Activated CD8-positive, alpha-beta memory T cell treated with anti-CD3 and anti-CD28 coated beads, Interleukin-2, amount 50 U/mL, for 24 hours (primary cell): ENCODE data around the gene VAMP2.

Source experiments
- DNase-seq: peaks from one replicate; pipeline ENCODE4 v3.0.0-alpha.2; 2020; ENCODE audit errors: extremely low read depth

VAMP2 gene

GRCh38 chr17:8155231-8155995, 7.3 kb downstream of the VAMP2 start:
- DNase-seq = no peak

DNA sequence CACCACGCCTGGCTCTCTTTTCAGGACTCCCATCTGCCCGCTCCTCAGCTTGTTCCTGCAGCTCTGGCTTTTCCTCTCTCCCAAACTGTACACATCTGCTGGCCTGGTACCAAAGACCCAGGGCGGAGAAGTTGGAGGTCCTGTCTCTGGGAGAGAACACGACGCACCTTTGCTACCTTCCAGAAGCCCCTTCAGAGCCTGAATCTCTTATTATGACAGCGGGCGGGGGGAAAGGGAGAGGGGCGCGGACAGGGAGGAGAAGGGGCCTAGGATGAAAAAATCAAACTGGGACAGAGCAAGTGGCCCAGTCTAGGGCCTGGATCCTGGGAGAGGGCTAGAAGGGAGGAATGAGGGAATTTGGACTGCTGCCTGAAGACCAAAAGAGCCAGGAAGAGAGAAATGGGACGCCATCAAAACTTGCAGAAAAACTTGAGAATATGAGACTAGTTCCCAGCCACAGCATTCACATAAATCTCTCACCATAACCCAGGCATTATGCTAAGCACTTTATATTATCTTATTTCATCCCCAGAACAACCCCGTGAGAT, 8.1 kb downstream of the VAMP2 start:
- DNase-seq = no peak

DNA sequence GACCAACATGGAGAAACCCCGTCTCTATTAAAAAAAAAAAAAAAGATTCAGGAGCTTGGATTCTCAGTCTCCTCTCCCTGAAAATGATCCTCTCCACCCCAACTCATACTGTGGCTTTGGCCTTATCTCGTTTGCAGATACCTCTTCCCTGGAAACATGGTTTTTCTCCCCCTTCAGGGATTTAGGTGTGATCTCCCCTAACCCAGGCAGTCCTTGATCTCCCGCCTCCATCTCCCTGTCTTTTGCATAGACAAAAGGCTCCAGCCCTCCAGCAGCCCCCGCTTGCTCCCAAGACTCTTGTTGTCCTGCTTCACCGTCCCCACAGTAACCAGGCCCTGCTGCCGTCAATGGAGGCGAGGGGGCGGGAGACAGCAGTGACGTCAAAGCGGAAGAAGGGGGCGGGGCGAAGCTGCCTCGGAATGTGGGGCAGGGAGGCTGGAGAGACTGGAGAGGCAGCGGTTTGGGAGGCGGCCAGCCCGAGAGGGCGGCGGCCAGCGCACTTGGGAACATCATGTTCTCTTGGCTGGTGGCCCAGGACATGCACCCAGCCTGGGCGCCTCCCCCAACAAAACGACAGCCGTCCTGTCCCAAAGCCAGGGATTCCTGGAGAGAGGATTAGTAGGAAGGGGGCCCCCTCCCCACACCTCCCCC, 8.7 kb downstream of the VAMP2 start:
- no peak for DNase-seq

DNA sequence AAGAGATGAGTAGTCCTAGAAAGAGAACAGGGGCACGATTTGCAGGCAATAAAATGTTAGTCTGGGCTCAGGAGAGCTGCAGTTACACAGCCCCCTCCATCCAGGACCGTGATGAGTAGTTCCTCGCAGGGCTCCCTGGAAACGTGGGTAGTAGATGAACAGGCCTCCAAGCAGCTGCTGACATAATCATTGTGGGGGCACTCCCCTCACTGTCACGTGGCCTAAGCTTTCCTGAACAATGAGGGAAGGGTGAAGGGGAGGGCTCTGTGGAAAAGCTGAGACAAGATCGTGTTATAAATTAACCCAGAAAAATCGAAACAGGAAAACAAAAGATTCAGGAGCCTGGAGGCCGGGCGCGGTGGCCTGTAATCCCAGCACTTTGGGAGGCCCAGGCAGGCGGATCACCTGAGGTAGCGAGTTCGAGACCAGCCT, 9.2 kb downstream of the VAMP2 start:
- no peak for DNase-seq

- DNase-seq = no peak
These were observed 9.7 kb downstream of the VAMP2 start for GRCh38 chr17:8153031-8153451.

GRCh38 chr17:8152112-8152775, 10.5 kb downstream of the VAMP2 start, which contains the start of gene PER1:
Gene PER1 (minus strand): TSS chr17:8152404. CDS start chr17:8150706, 1,698 bp downstream.
- no peak for DNase-seq

GRCh38 chr17:8151641-8152111, 11.1 kb downstream of the VAMP2 start:
- no peak for DNase-seq

DNA sequence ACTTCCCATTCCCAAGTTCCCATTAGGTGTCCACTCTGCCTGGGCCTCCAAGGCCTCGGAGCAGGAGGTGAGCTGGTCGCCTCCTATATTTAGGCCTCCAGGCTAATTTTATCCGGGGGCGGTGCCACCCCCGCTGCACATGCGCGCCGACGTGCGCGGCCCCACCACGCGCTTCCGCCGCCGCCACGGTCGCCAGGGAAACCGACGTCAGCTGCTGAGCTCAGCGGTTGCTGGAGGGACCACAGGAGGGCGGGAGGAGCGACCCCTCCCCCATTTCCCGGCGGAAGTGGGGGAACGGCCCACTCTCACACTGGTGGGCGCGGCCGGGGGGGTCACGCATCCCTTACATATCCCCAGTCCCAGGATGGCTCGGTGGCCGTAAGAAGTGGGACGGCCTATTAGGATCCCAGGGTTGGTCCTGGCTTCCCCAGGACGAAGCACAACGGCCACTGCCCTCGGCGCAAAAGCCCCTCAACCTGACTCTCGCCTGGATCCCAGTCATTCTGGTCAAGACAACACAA, 11.6 kb downstream of the VAMP2 start:
- DNase-seq = peak; percentile 74

GRCh38 chr17:8150194-8151119, 12.3 kb downstream of the VAMP2 start:
- DNase-seq = no peak

GRCh38 chr17:8149419-8150193, 13.1 kb downstream of the VAMP2 start:
- no peak for DNase-seq

- no peak for DNase-seq
These were observed 14.2 kb downstream of the VAMP2 start for GRCh38 chr17:8148560-8148959.

DNA sequence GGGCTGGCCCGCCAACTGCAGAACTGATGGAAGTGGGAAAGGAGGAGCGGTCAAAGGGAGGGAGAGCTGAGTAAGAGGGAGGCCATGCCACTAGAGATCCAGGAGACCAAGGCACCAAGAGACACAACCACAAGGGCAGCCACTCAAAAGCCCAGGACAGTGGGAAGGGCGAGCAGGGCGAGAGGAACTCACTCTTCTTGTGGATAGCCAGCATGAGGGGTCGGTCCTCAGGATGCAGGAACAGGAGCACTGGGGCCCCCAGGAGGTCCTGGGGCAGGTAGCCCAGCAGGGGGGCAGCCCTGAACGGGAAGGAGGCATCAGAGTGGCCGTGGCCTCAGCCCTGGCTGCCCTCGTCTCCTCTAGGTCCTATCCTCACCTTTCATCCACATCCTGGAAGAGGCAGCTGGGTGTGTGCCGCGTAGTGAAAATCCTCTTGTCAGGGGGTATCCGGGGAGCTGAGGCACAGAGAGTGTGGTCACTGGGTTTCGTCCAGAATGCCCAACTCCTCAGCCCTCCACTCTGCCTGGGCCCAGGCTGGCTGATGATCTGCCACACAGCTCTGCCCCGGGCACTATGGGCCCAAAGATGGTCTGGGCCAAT, 14.8 kb downstream of the VAMP2 start:
- DNase-seq = no peak

GRCh38 chr17:8147141-8147804, 15.5 kb downstream of the VAMP2 start:
- no peak for DNase-seq

- DNase-seq = no peak
These were observed 16.2 kb downstream of the VAMP2 start for GRCh38 chr17:8146381-8147140.

DNA sequence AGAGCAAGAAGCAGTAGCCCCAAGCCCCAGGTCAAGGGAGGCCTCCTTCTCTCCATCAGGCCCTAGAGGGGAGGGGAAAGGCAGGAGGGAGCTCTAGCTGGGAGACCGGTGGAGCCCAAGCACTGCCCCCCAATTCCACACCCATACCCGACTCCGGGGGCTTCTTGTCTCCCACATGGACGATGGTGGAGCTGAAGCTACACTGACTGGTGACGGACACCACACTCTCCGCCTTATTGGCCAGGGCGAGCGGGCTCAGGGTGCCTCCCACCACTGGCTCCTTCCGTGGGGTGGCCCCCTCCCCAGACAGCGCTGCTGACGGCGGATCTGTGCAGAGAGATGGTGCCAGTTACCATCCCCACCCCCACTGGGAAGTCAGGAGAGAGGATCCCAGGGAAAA, 16.9 kb downstream of the VAMP2 start:
- DNase-seq = no peak

- no peak for DNase-seq
These were observed 18.1 kb downstream of the VAMP2 start for GRCh38 chr17:8144401-8145231.

- DNase-seq = no peak
These were observed 19.0 kb downstream of the VAMP2 start for GRCh38 chr17:8143581-8144400.
